GM19193 (cell line): ENCODE results near the gene TUFT1.

Experiments used
- POLR2A ChIP-seq: IDR thresholded peaks from 4 replicates; pipeline ENCODE4 v1.6.1; 2011; ENCODE audit not compliant: insufficient read depth, insufficient read length; ENCODE audit errors: extremely low read depth

Gene TUFT1

DNA sequence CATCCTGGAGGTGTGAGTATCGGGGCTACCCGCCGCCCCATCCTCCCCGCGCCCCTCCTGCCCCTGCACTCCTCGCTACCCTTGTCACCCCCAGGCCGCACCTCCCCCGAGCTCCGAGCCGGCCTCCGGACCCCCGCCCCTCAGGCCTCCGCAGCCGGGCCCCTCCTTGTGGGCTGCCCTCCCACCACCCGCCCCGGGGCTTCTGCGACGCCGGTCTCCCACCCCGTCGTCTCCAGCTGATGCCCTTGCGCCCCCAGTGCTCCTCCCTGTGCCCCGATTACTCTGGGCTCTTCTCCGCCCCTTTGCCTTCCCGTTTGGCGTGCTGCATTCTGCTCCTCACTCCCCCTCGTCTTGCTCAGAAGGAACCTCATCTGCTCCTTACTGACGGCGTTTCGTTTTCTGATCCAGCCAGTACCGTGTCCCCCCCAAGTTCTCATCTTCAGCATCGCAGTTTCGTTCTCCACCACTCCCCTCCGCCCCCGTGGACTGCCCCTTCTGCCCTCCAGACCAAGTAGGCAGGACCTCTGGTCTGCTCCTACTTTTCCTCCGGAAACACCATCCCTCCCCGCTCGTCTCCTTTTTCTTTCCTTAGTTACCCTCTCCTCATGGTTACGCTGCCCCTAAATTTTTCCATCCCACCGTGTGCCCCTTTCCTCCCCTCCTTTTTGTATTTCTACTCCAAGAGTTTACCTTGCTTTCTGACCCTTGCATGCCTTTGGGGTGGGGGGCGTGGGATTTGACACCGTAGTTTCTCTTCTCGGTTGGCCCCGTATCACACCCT lies 72.6 kb downstream of the TUFT1 start:
- no peak for TF ChIP-seq POLR2A

- TF ChIP-seq POLR2A, result no peak
Measured at GRCh38 chr1:151613282-151613780, 73.2 kb downstream of the TUFT1 start.

DNA sequence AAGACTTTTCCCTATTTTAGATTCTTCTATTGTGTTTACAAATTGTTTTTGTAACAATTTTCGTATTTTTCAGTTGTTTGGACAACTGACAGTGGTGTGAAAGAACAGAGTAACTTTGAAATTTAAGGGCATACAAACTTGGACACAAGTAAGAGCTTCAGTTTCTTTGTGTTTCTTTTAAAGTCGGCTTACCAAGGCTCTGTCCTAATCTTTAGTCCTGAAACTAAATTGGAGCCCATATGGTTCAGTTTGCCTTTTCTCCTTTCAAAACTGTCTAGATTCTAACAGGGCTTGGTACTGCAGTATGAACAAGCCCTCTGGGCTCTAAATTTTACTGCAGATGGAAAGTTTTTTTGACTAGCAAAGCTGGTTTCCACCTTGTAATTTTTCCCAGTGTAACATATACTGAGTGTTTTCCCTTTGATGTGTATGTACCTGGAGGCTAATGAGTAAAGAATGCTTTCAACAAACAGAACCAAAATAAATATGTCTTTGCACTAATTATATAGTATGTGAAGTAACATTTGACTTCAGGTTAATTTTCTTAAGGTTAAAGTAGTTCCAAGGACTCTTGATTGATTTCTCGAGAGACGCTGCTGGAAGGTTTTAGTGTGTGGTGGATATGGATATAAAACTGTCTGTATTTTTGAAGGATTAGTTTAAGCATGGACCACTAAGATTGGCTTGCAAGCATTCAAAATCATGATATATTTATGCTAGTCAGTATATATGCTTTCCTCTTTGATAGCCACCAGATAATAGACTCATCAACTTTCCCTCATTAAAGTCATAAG lies 75.8 kb downstream of the TUFT1 start:
- no peak for TF ChIP-seq POLR2A

DNA sequence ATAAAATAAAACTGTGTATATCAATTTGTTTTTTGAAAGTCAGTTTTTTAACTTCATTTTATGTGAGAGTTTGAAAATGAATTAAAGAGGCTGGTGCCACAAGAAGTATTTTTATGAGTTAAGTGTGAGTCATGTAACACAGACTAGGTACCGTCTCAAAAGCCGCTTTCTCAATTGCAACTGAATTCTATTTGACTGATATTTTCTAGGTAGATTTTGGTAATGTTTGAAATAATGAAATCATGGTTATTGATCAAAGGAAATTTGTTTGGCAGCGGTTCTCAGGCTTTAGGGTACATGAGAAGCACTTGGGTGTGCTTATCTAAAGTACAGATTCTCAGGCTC lies 76.4 kb downstream of the TUFT1 start:
- no peak for TF ChIP-seq POLR2A

DNA sequence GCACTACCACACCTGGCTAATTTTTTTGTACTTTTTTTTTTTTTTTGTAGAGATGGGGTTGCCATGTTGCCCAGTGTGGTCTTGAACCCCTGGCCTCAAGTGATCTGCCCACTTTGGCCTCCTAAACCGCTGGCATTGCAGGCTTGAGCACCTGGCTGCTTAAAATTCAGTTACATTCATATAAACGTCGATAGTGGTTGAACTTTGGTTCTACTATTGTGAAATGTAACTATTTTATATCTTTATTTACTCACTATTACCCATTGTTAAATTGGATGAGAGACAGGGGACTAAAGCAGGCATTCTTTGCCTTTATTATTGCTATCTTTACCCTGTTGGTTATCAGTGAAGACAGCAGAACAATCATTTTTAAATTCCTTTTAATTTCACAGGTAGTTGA lies 77.9 kb downstream of the TUFT1 start:
- no peak for TF ChIP-seq POLR2A

DNA sequence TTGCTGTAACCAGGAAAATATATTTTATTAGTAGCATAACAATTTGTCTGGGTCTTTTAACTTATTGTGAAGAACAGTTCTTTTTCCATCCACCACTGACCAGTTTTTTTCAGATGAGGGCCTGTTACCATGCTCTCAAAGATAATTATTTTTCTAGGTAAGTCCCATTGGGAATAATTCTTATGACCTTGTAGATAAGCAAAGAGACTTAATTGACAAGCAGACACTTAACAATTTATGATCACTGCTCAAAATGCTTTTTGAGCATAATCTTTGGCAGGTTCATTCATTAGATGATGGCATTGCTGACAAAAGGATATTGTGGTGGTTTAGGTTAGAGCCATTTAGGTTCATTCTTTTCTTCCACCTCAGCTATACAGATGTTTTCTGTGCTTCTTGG lies 78.4 kb downstream of the TUFT1 start:
- TF ChIP-seq POLR2A, result no peak

GRCh38 chr1:151619489-151620093 lies 79.5 kb downstream of the TUFT1 start:
- TF ChIP-seq POLR2A, result no peak

- no peak for TF ChIP-seq POLR2A
Measured at GRCh38 chr1:151620286-151620685, 80.2 kb downstream of the TUFT1 start.

DNA sequence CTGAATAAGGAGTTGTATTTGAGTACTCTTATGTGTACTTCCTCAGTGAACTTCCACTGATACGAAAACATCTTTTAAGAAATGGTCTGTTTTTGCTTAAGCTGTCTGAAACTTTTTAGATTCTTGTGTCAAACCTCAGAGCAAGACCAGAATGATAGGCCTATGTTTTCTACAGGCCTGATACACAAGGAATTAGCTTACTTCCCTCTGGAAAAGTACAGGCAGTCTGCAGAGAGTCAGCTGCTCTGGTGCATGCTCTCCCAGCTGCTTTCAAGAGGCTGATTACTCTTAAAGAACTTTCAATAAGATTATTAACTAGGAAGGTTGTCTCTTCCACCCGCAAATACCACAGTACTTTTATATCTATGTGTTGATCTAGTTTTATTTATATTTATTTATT lies 81.2 kb downstream of the TUFT1 start:
- TF ChIP-seq POLR2A, result no peak

GRCh38 chr1:151624783-151625182 lies 84.7 kb downstream of the TUFT1 start:
- TF ChIP-seq POLR2A, result no peak

- no peak for TF ChIP-seq POLR2A
Measured at GRCh38 chr1:151626740-151627334, 86.7 kb downstream of the TUFT1 start.

DNA sequence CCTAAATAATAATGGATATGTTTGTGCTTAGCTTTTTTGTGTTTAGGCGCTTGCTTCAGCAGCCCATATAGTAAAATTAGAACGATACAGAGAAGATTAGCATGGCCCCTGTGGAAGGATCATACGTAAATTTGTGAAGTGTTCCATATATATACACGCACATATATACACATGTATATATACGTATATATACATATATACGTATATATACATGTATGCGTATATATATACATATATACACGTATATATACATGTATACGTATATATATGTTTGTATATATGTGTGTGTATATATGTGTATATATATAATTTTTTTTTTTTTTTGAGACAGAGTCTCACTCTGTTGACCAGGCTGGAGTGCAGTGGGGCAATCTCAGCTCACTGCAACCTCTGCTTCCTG lies 89.2 kb downstream of the TUFT1 start:
- TF ChIP-seq POLR2A, result no peak
